HG03108 (cell line): ENCODE results near the gene BRD4.

Source experiments
- ATAC-seq: cut with Tn5 transposase; IDR thresholded peaks from one replicate; pipeline ENCODE4 v1.9.1; 2021; ENCODE audit warnings: moderate library complexity; ENCODE audit not compliant: unreplicated experiment

The BRD4 gene

DNA sequence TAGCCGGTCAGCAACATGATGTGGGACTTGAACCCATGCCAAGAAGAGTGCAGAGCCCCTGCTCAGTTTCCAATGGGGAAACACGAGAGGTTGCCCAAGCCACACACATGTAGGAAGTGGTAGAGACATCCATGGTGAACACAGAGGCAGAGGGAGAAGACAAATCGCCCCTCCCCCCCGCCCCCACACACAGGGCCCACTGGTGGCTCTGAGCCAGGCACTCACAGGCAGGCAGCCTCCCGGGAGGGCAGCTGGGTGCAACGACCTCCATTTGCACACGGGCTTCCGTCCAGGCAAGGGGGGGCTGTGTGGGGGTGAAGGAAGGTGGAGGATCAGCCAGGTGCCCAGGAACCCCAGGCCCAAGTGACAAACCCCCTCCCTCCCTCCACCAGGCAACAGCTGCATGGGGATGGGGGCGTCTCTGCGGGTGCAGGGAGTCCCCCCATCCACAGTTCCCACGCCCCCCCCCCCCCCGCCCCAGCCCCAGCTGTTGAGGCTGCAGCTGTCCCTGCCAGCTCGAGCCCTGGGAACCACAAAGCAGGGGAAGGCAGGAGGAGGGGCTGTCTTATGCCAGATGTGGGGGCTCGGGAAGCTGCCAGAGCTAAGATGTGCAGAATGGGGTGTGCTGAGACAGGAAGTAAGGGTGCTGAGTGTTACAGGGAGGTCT, 134.9 kb downstream of the BRD4 start:
- no peak for ATAC-seq

DNA sequence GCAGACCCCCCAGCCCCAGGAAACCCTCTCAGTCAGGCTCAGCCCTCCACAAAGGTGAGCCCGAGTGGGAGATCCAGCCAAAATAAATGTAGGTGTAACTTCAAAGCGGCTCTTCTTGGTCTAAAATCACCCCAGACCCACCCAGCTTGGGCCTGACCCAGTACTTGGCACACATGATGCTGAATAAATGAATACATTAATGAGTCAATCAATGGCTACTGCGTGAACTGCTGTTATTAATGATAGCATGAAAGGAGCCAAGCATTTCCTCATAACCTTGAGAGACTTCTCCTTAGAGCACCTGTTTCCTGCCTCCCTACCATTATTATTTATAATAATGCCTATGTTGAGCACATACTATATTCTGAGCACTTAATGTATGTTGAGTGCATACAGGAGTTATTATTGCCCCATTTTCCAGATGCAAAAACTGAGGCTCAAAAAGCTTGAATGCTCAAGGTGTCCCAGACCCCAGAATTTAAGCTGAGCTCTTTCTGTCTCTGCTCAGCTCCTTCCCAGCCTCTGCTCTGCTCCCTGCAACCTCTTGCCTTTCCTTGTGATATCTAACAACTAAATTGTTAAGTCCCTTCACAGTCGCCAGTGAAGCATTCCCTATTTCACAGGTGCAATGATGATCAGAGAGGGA, 135.9 kb downstream of the BRD4 start:
- no peak for ATAC-seq

DNA sequence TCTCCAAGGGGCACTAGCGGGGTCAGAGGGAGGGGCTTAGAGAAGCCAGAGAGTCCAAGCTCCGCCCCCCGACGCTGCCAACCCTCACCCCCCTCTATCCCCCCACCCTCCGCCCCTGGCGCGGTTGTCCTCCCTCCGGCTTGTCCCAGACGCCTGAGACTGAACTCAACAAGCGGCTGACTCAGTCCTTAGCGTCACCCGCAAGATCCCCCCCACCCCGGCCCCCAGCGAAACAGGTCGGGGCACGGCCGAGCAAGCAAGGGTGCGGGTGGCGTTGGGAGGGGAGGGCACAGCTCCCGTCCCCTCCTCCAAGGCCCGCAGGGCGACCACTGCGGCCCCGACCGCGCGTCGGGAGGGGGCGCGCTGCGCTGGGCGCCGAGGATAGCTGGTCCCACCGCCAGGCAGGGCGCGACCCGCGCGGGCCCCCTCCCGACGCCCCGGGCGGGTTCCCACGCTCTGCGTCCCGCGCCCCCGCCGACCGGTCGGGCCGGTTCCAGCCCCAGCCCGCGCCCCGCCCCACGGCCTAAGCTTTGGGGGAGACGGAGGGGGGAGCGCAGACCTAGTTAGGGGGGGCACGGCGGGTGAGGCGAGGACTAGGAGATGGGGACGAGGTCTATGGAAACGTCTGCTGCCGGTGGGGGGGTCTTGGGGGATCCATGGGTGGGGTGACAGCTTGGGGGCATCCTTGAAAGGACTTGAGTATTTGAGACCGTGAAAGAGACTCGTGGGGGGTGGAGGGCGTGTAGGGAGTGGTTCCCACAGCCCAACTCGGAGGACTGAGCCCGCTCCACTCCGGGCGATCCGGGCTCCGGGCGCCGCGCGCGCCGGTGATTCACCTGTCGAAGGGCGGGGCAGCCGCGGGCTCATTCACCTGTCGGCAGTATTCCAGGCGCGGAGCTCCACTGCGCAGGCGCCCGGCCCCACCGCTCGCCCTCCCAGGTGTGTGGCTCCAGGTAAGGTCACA, 136.7 kb downstream of the BRD4 start:
- no peak for ATAC-seq

GRCh38 chr19:15194938-15195337, 137.4 kb downstream of the BRD4 start:
- no peak for ATAC-seq

DNA sequence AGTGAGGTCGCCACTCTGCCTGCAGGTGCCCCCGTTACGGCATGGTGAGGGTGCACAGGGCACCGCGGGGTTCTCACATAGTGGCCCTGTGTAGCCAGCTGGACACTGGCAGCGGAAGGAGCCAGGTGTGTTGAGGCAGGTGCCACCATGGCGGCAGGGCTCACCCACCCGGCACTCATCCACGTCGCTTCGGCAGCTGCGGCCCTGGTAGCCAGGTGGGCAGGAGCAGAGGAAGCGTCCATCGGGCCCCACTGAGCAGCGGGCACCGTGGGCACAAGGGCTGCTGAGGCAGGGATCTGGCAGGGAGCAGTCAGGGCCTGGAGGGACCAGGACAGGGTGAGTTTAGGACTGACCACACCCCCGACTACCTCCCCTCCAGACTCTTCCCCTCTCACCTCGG, 140.4 kb downstream of the BRD4 start:
- ATAC-seq, result no peak

DNA sequence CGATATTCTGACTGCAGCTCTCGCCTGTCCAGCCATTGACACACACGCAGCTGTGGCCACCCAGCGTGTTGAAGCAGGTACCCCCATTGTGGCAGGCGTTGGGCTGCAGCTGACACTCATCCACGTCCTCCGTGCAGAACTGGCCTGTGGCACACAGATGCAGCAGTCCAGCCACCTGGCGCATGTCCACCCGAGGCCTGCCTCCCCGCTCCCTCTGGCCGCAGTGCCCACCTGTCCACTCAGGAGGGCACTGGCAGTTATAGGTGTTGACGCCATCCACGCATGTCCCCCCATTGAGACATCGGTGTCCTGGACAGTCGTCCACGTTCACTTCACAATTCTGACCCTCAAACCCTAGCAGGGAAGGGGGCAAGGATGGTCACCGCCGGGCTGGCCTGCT, 140.8 kb downstream of the BRD4 start:
- no peak for ATAC-seq

DNA sequence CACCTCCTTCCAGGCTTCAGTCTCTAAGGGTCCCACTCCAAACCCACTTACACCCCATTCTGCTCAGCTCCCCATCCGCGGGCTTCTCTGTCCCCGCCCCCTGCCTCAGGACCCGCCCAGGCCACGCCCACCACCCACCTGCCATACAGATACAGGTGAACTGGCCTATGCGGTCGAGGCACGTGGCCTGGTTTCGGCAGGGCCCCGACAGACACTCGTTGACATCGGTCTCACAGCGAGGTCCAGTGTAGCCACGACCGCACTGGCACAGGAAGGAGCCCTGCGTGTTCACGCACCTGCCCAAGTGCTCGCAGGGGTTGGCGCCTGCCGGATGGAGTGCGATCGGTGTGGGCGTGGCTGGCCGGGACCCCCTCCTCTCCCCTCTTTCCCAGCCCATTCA, 143.5 kb downstream of the BRD4 start:
- ATAC-seq, result no peak

- ATAC-seq, result no peak
These were observed 145.0 kb downstream of the BRD4 start for GRCh38 chr19:15187026-15188007.
